Rectal smooth muscle tissue (tissue), 1 donor: Measurements from ENCODE around the gene TIAM1.

ENCODE experiments used
- H3K27ac ChIP-seq: one replicate; pipeline ENCODE4 v1.7.0; 2013; ENCODE audit warnings: low read depth, low read length, inconsistent platforms
- H3K27me3 ChIP-seq: one replicate; pipeline ENCODE4 v1.7.0; 2013; ENCODE audit warnings: low read length; ENCODE audit not compliant: control insufficient read depth, insufficient read depth
- H3K36me3 ChIP-seq: one replicate; pipeline ENCODE4 v1.7.0; 2013; ENCODE audit warnings: low read length; ENCODE audit not compliant: control insufficient read depth, insufficient read depth
- H3K4me1 ChIP-seq: one replicate; pipeline ENCODE4 v1.7.0; 2013; ENCODE audit warnings: low read length; ENCODE audit not compliant: control insufficient read depth, insufficient read depth
- H3K4me3 ChIP-seq: one replicate; pipeline ENCODE4 v1.7.0; 2013; ENCODE audit warnings: low read length
- H3K9ac ChIP-seq: one replicate; pipeline ENCODE4 v1.7.0; 2013; ENCODE audit warnings: low read length

TIAM1 gene

GRCh38 chr21:31254131-31254530 lies 89.9 kb downstream of the TIAM1 start:
- H3K9ac ChIP-seq = no peak overlapping the region
- H3K36me3 ChIP-seq = no peaks in the 10 kb centered on the region
- H3K4me1 ChIP-seq = no peaks in the 10 kb centered on the region
- no peaks in the 10 kb centered on the region for H3K27me3 ChIP-seq
- no peak overlapping the region for H3K4me3 ChIP-seq
- H3K27ac ChIP-seq = no peak overlapping the region

DNA sequence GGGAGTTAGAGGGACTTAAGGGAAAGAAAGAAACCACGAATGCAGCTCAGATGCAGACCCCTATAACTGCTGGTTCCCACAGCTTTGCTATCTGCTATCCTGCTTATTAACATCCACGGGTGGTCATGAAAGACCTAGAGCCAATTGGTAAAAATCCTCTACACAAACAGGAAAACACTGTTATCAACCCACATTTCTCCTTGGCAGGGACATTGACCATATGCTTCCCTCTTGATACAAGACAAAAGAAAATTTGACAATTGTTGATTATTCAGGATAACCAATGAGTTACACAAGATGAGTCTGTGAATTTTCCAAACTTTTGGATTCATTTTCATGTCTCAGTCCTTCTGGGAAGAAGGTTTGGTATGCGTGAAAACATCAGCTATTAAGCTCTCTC lies 90.4 kb downstream of the TIAM1 start:
- H3K9ac ChIP-seq = no peak overlapping the region
- no peak overlapping the region for H3K4me3 ChIP-seq
- H3K36me3 ChIP-seq = no peaks in the 10 kb centered on the region
- no peaks in the 10 kb centered on the region for H3K4me1 ChIP-seq
- no peaks in the 10 kb centered on the region for H3K27me3 ChIP-seq
- H3K27ac ChIP-seq = no peak overlapping the region

- Histone ChIP-seq H3K27me3 (no peaks in the 10 kb centered on the region), H3K9ac (no peak overlapping the region), H3K4me1 (no peaks in the 10 kb centered on the region), H3K27ac (no peak overlapping the region), H3K4me3 (no peak overlapping the region), H3K36me3 (no peaks in the 10 kb centered on the region)
Observed at GRCh38 chr21:31252611-31253010, 91.5 kb downstream of the TIAM1 start.

GRCh38 chr21:31252091-31252490 lies 92.0 kb downstream of the TIAM1 start:
- Histone ChIP-seq H3K27ac (no peak overlapping the region), H3K9ac (no peak overlapping the region), H3K36me3 (no peaks in the 10 kb centered on the region), H3K4me1 (no peaks in the 10 kb centered on the region), H3K4me3 (no peak overlapping the region), H3K27me3 (no peaks in the 10 kb centered on the region)

- Histone ChIP-seq H3K27ac (no peak overlapping the region), H3K36me3 (no peaks in the 10 kb centered on the region), H3K4me1 (no peaks in the 10 kb centered on the region), H3K9ac (no peak overlapping the region), H3K27me3 (no peaks in the 10 kb centered on the region), H3K4me3 (no peak overlapping the region)
Observed at GRCh38 chr21:31251686-31252085, 92.4 kb downstream of the TIAM1 start.

- H3K36me3 ChIP-seq = no peaks in the 10 kb centered on the region
- H3K27me3 ChIP-seq = no peaks in the 10 kb centered on the region
- H3K27ac ChIP-seq = no peak overlapping the region
- H3K4me3 ChIP-seq = no peak overlapping the region
- H3K9ac ChIP-seq = no peak overlapping the region
- H3K4me1 ChIP-seq = no peaks in the 10 kb centered on the region
Observed at GRCh38 chr21:31248598-31248997, 95.5 kb downstream of the TIAM1 start.

GRCh38 chr21:31243611-31244010 lies 100.5 kb downstream of the TIAM1 start:
- Histone ChIP-seq H3K4me1 (no peaks in the 10 kb centered on the region), H3K9ac (no peak overlapping the region), H3K27ac (no peak overlapping the region), H3K27me3 (no peaks in the 10 kb centered on the region), H3K4me3 (no peak overlapping the region), H3K36me3 (no peaks in the 10 kb centered on the region)

DNA sequence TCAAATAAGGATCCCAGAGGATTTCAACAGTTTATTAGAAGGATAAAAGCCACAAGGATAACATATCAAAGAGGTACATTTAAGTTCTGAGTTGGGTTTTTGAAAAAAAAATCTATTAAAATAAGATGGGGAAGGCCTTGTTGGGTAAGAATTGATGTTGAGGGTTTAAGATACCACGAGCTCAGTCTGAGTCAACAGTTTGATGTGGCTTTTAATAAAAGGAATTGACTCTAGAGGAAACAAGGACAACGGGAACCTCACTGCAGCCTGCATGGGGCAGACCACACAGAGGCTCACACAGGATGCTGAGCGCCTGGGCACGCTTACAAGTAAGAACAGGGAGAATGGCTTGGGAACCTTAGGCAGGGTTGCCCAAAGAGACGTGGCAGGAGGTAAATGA lies 107.5 kb downstream of the TIAM1 start:
- no peak overlapping the region for H3K9ac ChIP-seq
- no peak overlapping the region for H3K27ac ChIP-seq
- H3K4me3 ChIP-seq = no peak overlapping the region
- H3K27me3 ChIP-seq = no peaks in the 10 kb centered on the region
- no peaks in the 10 kb centered on the region for H3K4me1 ChIP-seq
- no peaks in the 10 kb centered on the region for H3K36me3 ChIP-seq

DNA sequence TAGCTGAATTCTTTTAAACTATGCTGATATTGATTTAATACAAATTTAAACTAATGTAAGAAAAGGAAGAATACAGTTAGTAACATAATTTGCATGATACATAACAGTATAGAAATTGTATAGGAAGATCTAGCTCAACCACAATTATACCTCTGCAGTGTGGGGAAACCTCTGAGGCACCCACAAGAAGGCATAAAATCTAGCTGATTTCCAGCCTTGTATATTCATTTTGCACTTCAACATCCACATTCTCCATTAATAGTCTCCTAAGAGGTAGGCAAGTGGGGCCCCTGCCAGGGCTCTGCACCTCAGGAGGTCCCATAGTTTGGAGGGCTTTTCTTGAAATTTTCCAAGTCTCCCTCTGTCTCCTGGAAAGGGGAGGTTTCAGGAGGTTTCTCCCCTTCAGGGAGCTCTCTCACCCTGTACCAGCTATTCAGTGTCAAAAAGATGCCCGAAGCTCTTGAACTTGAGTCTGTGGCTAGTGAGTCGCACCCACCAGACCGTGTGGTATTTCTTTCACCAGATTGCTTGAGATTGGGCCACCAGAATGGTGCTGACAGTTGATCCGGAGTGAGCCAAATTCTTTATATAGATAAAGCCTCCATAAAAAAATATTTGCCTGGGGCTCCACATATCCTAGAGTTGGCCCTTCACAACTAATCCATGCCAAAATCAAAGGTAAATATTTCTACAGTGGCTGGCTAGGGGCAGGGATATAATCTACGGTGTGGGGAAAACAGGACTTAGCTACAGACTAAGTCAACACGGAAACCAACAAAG lies 108.2 kb downstream of the TIAM1 start:
- Histone ChIP-seq H3K4me3 (no peak overlapping the region), H3K9ac (no peak overlapping the region), H3K27me3 (no peaks in the 10 kb centered on the region), H3K27ac (no peak overlapping the region), H3K4me1 (no peaks in the 10 kb centered on the region), H3K36me3 (no peaks in the 10 kb centered on the region)

- Histone ChIP-seq H3K27ac (no peak overlapping the region), H3K27me3 (no peaks in the 10 kb centered on the region), H3K4me1 (no peaks in the 10 kb centered on the region), H3K9ac (no peak overlapping the region), H3K36me3 (no peaks in the 10 kb centered on the region), H3K4me3 (no peak overlapping the region)
Observed at GRCh38 chr21:31234936-31235335, 109.1 kb downstream of the TIAM1 start.

- no peaks in the 10 kb centered on the region for H3K36me3 ChIP-seq
- no peak overlapping the region for H3K4me3 ChIP-seq
- H3K27me3 ChIP-seq = no peaks in the 10 kb centered on the region
Observed at GRCh38 chr21:31233711-31234110, 110.3 kb downstream of the TIAM1 start.

GRCh38 chr21:31232344-31232743 lies 111.7 kb downstream of the TIAM1 start:
- Histone ChIP-seq H3K27me3 (no peaks in the 10 kb centered on the region), H3K4me1 (no peaks in the 10 kb centered on the region), H3K9ac (no peak overlapping the region), H3K36me3 (no peaks in the 10 kb centered on the region), H3K27ac (no peak overlapping the region), H3K4me3 (no peak overlapping the region)

More at GRCh38 chr21:31233711-31234110, 110.3 kb downstream of the TIAM1 start:
- Histone ChIP-seq H3K4me1 (no peaks in the 10 kb centered on the region), H3K9ac (no peak overlapping the region), H3K27ac (no peak overlapping the region)

DNA sequence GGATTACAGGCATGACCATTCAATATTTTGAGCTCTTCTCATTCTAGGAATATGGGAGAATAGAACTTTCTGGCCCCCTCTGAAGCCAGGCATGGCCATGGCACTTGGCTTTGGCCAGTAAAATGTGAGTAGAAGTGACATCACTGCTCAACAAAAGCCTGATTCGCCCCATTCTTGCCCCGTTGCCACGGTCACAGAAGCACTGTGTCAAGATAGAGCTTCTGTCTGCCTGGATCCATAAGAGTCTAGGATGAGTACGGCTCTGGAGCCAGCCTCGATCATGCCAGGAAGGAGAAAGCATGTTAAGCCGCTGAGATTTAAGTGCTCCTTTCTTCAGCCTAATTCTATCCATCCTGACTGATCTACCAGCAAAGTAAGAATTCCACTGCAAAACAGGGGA lies 113.1 kb downstream of the TIAM1 start:
- no peaks in the 10 kb centered on the region for H3K4me1 ChIP-seq
- H3K4me3 ChIP-seq = no peak overlapping the region
- H3K27ac ChIP-seq = no peak overlapping the region
- H3K9ac ChIP-seq = no peak overlapping the region
- no peaks in the 10 kb centered on the region for H3K27me3 ChIP-seq
- no peaks in the 10 kb centered on the region for H3K36me3 ChIP-seq
